IMR-90 (cell line): ENCODE data around the gene HECTD1. TPM values are rescaled to one million over a fixed set of nuclear protein-coding genes. Genes with fewer than 3 reads are reported as not detected.
A peak's percentile ranks its signal among the peaks of the same experiment; 100 is the strongest.

Source experiments
- ATAC-seq: fragments of 200-7000 bp; cut with Tn5 transposase; 2 replicates; pipeline ENCODE4 v1.9.1; 2020; ENCODE audit warnings: low read depth, mild to moderate bottlenecking, moderate library complexity
- BruUV-seq: library from RNA; stranded (reverse); fragments of 400-500 nt; replicated peaks from 2 replicates; lab custom pipeline; 2021; lab: Mats Ljungman, UMichigan
- CTCF ChIA-PET: fragments of 300-600 bp; formaldehyde crosslinking; extraction: SDS; loops from one replicate; lab custom pipeline; 2021; ENCODE audit warnings: antibody characterized with exemption; lab: Yijun Ruan, JAX
- POLR2A ChIA-PET: fragments of 300-600 bp; sonication (Branson Sonifier 250); formaldehyde crosslinking; loops from one replicate; lab custom pipeline; 2022; ENCODE audit warnings: antibody characterized with exemption; ENCODE audit not compliant: unreplicated experiment; lab: Charles Lee
- DNase-seq: peaks from one replicate; pipeline ENCODE4 v3.0.0; 2013
- H2AFZ ChIP-seq: replicated peaks from 2 replicates; pipeline ENCODE3; 2013; ENCODE audit warnings: low read length, mild to moderate bottlenecking; ENCODE audit not compliant: poor library complexity
- H2AK5ac ChIP-seq: 2 replicates; pipeline ENCODE4 v1.6.1; 2013; ENCODE audit warnings: low read depth, low read length, inconsistent platforms
- H2AK9ac ChIP-seq: replicated peaks from 2 replicates; pipeline ENCODE3; 2013; ENCODE audit warnings: mild to moderate bottlenecking, low read depth, low read length, moderate library complexity; ENCODE audit not compliant: poor library complexity
- H2BK120ac ChIP-seq: 2 replicates; pipeline ENCODE4 v1.6.1; 2013; ENCODE audit warnings: low read depth, low read length, inconsistent platforms
- H2BK15ac ChIP-seq: 3 replicates; pipeline ENCODE4 v1.6.1; 2013; ENCODE audit warnings: low read depth, low read length, inconsistent platforms
- H2BK20ac ChIP-seq: 2 replicates; pipeline ENCODE4 v1.6.1; 2013; ENCODE audit warnings: low read depth, mild to moderate bottlenecking, inconsistent platforms, low read length, moderate library complexity
- H2BK5ac ChIP-seq: 2 replicates; pipeline ENCODE4 v1.6.1; 2013; ENCODE audit warnings: mild to moderate bottlenecking, low read depth, low read length, inconsistent platforms; ENCODE audit not compliant: poor library complexity, severe bottlenecking
- H3K14ac ChIP-seq: replicated peaks from 2 replicates; pipeline ENCODE4 v1.6.1; 2013; ENCODE audit warnings: low read depth, low read length, inconsistent platforms
- H3K18ac ChIP-seq: 2 replicates; pipeline ENCODE4 v1.6.1; 2013; ENCODE audit warnings: low read depth, low read length, control low read depth
- H3K23ac ChIP-seq: 2 replicates; pipeline ENCODE4 v1.6.1; 2013; ENCODE audit warnings: low read depth, low read length, inconsistent platforms
- H3K27ac ChIP-seq: 2 replicates; pipeline ENCODE4 v1.5.1; 2013; ENCODE audit warnings: mild to moderate bottlenecking, control low read depth, low read length; ENCODE audit not compliant: insufficient read depth
- H3K27me3 ChIP-seq: 2 replicates; pipeline ENCODE4 v1.6.1; 2013; ENCODE audit warnings: low read length; ENCODE audit not compliant: control insufficient read depth, insufficient read depth
- H3K36me3 ChIP-seq: 2 replicates; pipeline ENCODE4 v1.6.1; 2013; ENCODE audit warnings: low read length, mixed read lengths; ENCODE audit not compliant: control insufficient read depth, insufficient read depth
- H3K4ac ChIP-seq: 2 replicates; pipeline ENCODE4 v1.6.1; 2013; ENCODE audit warnings: low read depth, low read length, inconsistent platforms
- H3K4me1 ChIP-seq: 2 replicates; pipeline ENCODE4 v1.6.1; 2013; ENCODE audit warnings: low read length, mixed read lengths; ENCODE audit not compliant: control insufficient read depth, insufficient read depth
- H3K4me2 ChIP-seq: 2 replicates; pipeline ENCODE4 v1.6.1; 2013; ENCODE audit warnings: low read depth, mild to moderate bottlenecking, control low read depth, low read length, moderate library complexity
- H3K4me3 ChIP-seq: 2 replicates; pipeline ENCODE4 v1.5.1; 2013; ENCODE audit warnings: low read depth, mild to moderate bottlenecking, control low read depth, low read length, moderate library complexity; ENCODE audit not compliant: insufficient read depth
- H3K56ac ChIP-seq: 2 replicates; pipeline ENCODE4 v1.6.1; 2013; ENCODE audit warnings: low read length, inconsistent platforms; ENCODE audit not compliant: insufficient read depth; ENCODE audit errors: extremely low read depth
- H3K79me1 ChIP-seq, 2 experiments: 2 replicates each; pipeline ENCODE4 v1.6.1; 2013; ENCODE audit warnings: low read length in 2 of 2, inconsistent platforms in 1 of 2, low read depth in 1 of 2
- H3K9ac ChIP-seq: 2 replicates; pipeline ENCODE4 v1.6.1; 2013; ENCODE audit warnings: low read depth, low read length, control low read depth
- H3K9me1 ChIP-seq: 2 replicates; pipeline ENCODE4 v1.6.1; 2013; ENCODE audit warnings: low read length, inconsistent platforms; ENCODE audit not compliant: insufficient read depth
- H3K9me3 ChIP-seq: 2 replicates; pipeline ENCODE4 v1.6.1; 2013; ENCODE audit warnings: low read length; ENCODE audit not compliant: control insufficient read depth, insufficient read depth
- H4K20me1 ChIP-seq: 2 replicates; pipeline ENCODE4 v1.6.1; 2013; ENCODE audit warnings: low read length, inconsistent platforms; ENCODE audit not compliant: insufficient read depth
- H4K5ac ChIP-seq: 2 replicates; pipeline ENCODE4 v1.6.1; 2013; ENCODE audit warnings: mild to moderate bottlenecking, low read depth, low read length, control low read depth
- H4K8ac ChIP-seq, 2 experiments: 2 replicates each; pipeline ENCODE4 v1.6.1; 2013; ENCODE audit warnings: low read depth in 2 of 2, low read length in 2 of 2, control low read depth in 1 of 2, inconsistent platforms in 1 of 2
- H4K91ac ChIP-seq: 2 replicates; pipeline ENCODE4 v1.6.1; 2013; ENCODE audit warnings: low read depth, low read length, inconsistent platforms; ENCODE audit not compliant: insufficient read depth
- BHLHE40 ChIP-seq: fragments of 150-350 bp; IDR thresholded peaks from 2 replicates; pipeline ENCODE4 v1.6.1; 2016; ENCODE audit warnings: mild to moderate bottlenecking, low read depth, low read length
- CEBPB ChIP-seq: IDR thresholded peaks from 2 replicates; pipeline ENCODE4 v1.6.1; 2012; ENCODE audit warnings: low read depth, low read length, improper control_type of control experiment
- CHD1 ChIP-seq: IDR thresholded peaks from 2 replicates; pipeline ENCODE4 v1.6.1; 2012; ENCODE audit warnings: low read depth, low read length, improper control_type of control experiment
- CTCF ChIP-seq: conservative IDR thresholded peaks from 2 replicates; pipeline ENCODE4 v1.5.1; 2012; ENCODE audit warnings: mild to moderate bottlenecking, low read depth, low read length, improper control_type of control experiment
- FOS ChIP-seq: fragments of 150-350 bp; IDR thresholded peaks from 2 replicates; pipeline ENCODE4 v1.6.1; 2016; ENCODE audit warnings: low read depth, low read length
- MAFK ChIP-seq: IDR thresholded peaks from 2 replicates; pipeline ENCODE4 v1.6.1; 2012; ENCODE audit warnings: low read depth, low read length, improper control_type of control experiment
- MAZ ChIP-seq: IDR thresholded peaks from 2 replicates; pipeline ENCODE4 v1.6.1; 2012; ENCODE audit warnings: low read depth, mild to moderate bottlenecking, low read length, improper control_type of control experiment, moderate library complexity, borderline replicate concordance
- MXI1 ChIP-seq: IDR thresholded peaks from 2 replicates; pipeline ENCODE4 v1.6.1; 2012; ENCODE audit warnings: low read depth, mild to moderate bottlenecking, low read length, moderate library complexity, borderline replicate concordance
- NFE2L2 ChIP-seq: fragments of 150-350 bp; IDR thresholded peaks from 2 replicates; pipeline ENCODE4 v1.6.1; 2016; ENCODE audit warnings: low read depth, mild to moderate bottlenecking, low read length
- POLR2A ChIP-seq: IDR thresholded peaks from 2 replicates; pipeline ENCODE4 v1.6.1; 2012; ENCODE audit warnings: mild to moderate bottlenecking, low read depth, low read length
- RAD21 ChIP-seq: IDR thresholded peaks from 2 replicates; pipeline ENCODE4 v1.6.1; 2012; ENCODE audit warnings: low read length, improper control_type of control experiment
- RCOR1 ChIP-seq: IDR thresholded peaks from 2 replicates; pipeline ENCODE4 v1.6.1; 2012; ENCODE audit warnings: mild to moderate bottlenecking, low read length, improper control_type of control experiment; ENCODE audit not compliant: insufficient replicate concordance
- RFX5 ChIP-seq: IDR thresholded peaks from 2 replicates; pipeline ENCODE4 v1.8.0; 2012; ENCODE audit warnings: low read depth, mild to moderate bottlenecking, low read length, moderate library complexity
- SMC3 ChIP-seq: fragments of 150-350 bp; IDR thresholded peaks from 2 replicates; pipeline ENCODE4 v1.6.1; 2016; ENCODE audit warnings: low read depth, mild to moderate bottlenecking, antibody characterized with exemption, low read length, moderate library complexity
- WGBS, 2 experiments: methylation state at CpG; one replicate each; pipeline versions ENCODE4 v1.1.5 to v1.1.7; 2013; ENCODE audit warnings: missing lambda C conversion rate in 2 of 2; ENCODE audit not compliant: insufficient read length in 1 of 2; ENCODE audit errors: extremely low coverage in 2 of 2; 5-methylcytosine and 5-hydroxymethylcytosine counted together
- dilution Hi-C: fragments of 300-500 bp; cut with HindIII; formaldehyde crosslinking; loops from one replicate; pipeline ENCODE4 v1.14.3; 2018; ENCODE audit warnings: low sequenced_read_pairs; ENCODE audit not compliant: unreplicated experiment
- in situ Hi-C: fragments of 300-500 bp; cut with MboI; formaldehyde crosslinking; loops from 3 replicates; pipeline ENCODE4 v1.14.3; 2019; ENCODE audit warnings: low sequenced_read_pairs, inconsistent platforms, mixed read lengths
- intact Hi-C: fragments of 100-400 bp; cut with micrococcal nuclease; formaldehyde crosslinking; loops from 2 replicates; pipeline ENCODE4 v1.10.0; 2022
- polyA plus RNA-seq, 3 experiments: library from polyadenylated mRNA; depleted of rRNA; stranded (reverse); fragments of >200 nt; gene quantifications; 2 replicates each; pipeline ENCODE4 v1.2.3, GENCODE V29; 2012; ENCODE audit warnings: low replicate concordance in 1 of 3
- total RNA-seq: library from RNA; depleted of rRNA; stranded (reverse); fragments of >200 nt; gene quantifications from 2 replicates; pipeline ENCODE4 v1.2.3, GENCODE V29; 2012
- TF ChIP-seq, protein P1 (sequence below): fragments of 150-350 bp; IDR thresholded peaks from 2 replicates; pipeline ENCODE4 v1.6.1; 2017; ENCODE audit warnings: mild to moderate bottlenecking, antibody characterized with exemption, low read length, low read depth

Gene HECTD1
- total and polyA plus RNA-seq, 2 of the 4 experiments (the other 2 are of a cell fraction) = 48.5 to 228 TPM

DNA sequence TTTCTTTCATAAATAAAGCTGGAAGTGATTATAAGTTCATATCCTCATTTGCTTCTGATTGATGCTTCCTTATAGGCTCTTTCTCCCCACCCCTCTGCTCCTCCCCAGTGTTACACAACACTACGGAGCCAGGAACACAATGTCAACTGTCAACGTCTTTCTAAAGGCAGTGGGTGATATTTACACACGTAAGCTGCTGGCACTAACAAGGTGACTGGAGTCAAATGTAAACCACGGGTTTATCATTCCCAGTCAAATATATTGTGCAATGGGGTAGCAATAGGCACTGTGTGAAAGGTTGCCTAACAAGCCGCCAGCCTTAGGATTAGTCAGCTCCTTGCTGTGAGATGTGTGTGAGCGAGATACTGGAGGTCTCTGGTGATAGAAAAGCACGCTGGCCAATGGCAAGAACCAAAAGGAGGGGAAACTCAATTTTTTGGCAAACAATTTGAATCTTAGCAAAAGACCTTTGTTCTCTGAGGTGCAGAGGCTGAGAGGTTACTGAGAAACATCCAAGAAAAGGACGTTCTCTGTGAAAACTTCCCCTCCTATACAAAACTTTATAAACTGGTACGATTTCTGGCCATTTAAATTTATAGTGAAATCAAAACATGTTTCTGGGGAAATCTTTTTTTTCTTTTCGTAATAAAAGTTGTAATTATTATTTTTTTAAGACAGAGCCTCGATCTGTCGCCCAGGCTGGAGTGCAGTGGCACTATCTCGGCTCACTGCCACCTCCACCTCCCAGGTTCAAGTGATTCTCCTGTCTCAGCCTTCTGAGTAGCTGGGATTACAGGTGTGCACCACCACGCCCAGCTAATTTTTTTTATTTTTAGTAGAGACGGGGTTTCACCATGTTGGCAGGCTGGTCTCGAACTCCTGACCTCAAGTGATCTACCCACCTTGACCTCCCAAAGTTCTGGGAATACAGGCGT lies 22.3 kb upstream of the HECTD1 start:
- Histone ChIP-seq H3K4me3 (no peak overlapping the region; the same call in 1 of the 2 replicates), H4K8ac (no peak overlapping the region), H3K9me1 (no peaks in the 10 kb centered on the region; the same call in 1 of the 2 replicates), H3K36me3 (no peaks in the 10 kb centered on the region), H3K4ac (no peak overlapping the region; the same call in 1 of the 2 replicates), H3K4me1 (no peaks in the 10 kb centered on the region), H3K27me3 (no peaks in the 10 kb centered on the region), H3K23ac (no peak overlapping the region), H2BK120ac (0 out of 2 replicates have a peak overlapping the region, but pooled peaks have one; percentile 43), H2AK5ac (no peak overlapping the region), H3K79me1 (no peaks in the 10 kb centered on the region), H3K9ac (no peak overlapping the region), H2AK9ac (peak overlapping the region; percentile 17), H4K5ac (no peak overlapping the region), H3K56ac (no peak overlapping the region), H2BK5ac (no peak overlapping the region), H3K4me2 (peak overlapping the region; percentile 32), H2BK15ac (no peak overlapping the region), H4K20me1 (no peaks in the 10 kb centered on the region), H2BK20ac (peak overlapping the region; percentile 77; the same call in 1 of the 2 replicates), H3K18ac (no peak overlapping the region), H3K9me3 (no peaks in the 10 kb centered on the region), H4K91ac (no peak overlapping the region), H2AFZ (peak overlapping the region; percentile 86), H3K14ac (no peak overlapping the region), H3K27ac (no peak overlapping the region)
- dilution Hi-C loops = no loop called here
- intact Hi-C loops = no loop called here
- WGBS, 2 experiments = 0% methylated on average over 1 of the region's 17 CpGs; no CpG with 5 or more reads in 1 of the 2 experiments
- in situ Hi-C loops = no loop called here
- POLR2A ChIA-PET = no interaction called here
- CTCF ChIA-PET = interaction anchor here (0.6 kb wide), 2 partner anchors 9 to 29 kb away, joined by 5 to 6 read pairs; no protein-coding TSS in a partner anchor
- BruUV-seq = no TSS peak
- ATAC-seq = peak; percentile 99
- DNase-seq = peak; percentile 98
- TF ChIP-seq RCOR1 = peak; percentile 77
- TF ChIP-seq CTCF = no peak
- TF ChIP-seq RAD21 = peak; percentile 16
- no peak for TF ChIP-seq POLR2A
- TF ChIP-seq SMC3 = no peak; the same call in 1 of the 2 replicates
- no peak for TF ChIP-seq CHD1
- TF ChIP-seq NFE2L2 = peak; percentile 64; the same call in 1 of the 2 replicates
- peak; percentile 78 for TF ChIP-seq BHLHE40
- TF ChIP-seq RFX5 = no peak
- no peak for TF ChIP-seq MXI1
- TF ChIP-seq FOS = peak; percentile 82
- TF ChIP-seq, protein P1, sequence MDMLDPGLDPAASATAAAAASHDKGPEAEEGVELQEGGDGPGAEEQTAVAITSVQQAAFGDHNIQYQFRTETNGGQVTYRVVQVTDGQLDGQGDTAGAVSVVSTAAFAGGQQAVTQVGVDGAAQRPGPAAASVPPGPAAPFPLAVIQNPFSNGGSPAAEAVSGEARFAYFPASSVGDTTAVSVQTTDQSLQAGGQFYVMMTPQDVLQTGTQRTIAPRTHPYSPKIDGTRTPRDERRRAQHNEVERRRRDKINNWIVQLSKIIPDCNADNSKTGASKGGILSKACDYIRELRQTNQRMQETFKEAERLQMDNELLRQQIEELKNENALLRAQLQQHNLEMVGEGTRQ = no peak; the same call in 1 of the 2 replicates
- TF ChIP-seq MAFK = peak; percentile 34; the same call in 1 of the 2 replicates
- TF ChIP-seq CEBPB = peak; percentile 100
- TF ChIP-seq MAZ = peak; percentile 78
